ENCODE results near the gene RBP2. TPM values are rescaled to one million over a fixed set of nuclear protein-coding genes. Genes with fewer than 3 reads are reported as not detected.

Gene RBP2
- total and polyA plus RNA-seq, 2 donors (not counting 3 experiments of a cell fraction or from before 2014, with no cell fraction given): not detected

GRCh38 chr3:139458348-139458747 lies 18.0 kb downstream of the RBP2 start:
- dilution Hi-C loops (cut with MboI; ENCODE audit: extremely low pct_ligation_motif_present, low sequenced_read_pairs) (no loop called here), intact Hi-C loops (cut with micrococcal nuclease) (no loop called here)
- Histone ChIP-seq H3K9ac (replicated peaks; ENCODE audit: extremely low read depth, insufficient read depth, low read length) (no peak overlapping the region), H3K4me3 (replicated peaks in 1 of 3; ENCODE audit: insufficient read depth in 1 of 3, low read depth in 1 of 3, low read length in 3 of 3) (no peak overlapping the region), H3K36me3 (ENCODE audit: control insufficient read depth in 2 of 2, extremely low read depth in 1 of 2, insufficient read depth in 2 of 2, low read length in 2 of 2) (no peaks in the 10 kb centered on the region), H3K27me3 (ENCODE audit: control insufficient read depth in 2 of 2, insufficient read depth in 2 of 2, low read length in 2 of 2) (no peaks in the 10 kb centered on the region), H3K9me1 (replicated peaks; ENCODE audit: control insufficient read depth, extremely low read depth, insufficient read depth, low read length) (no peaks in the 10 kb centered on the region), H3K4me2 (ENCODE audit: insufficient read depth, low read length) (no peak overlapping the region), H2AFZ (ENCODE audit: low read depth, low read length) (no peak overlapping the region), H4K20me1 (replicated peaks; ENCODE audit: control insufficient read depth, extremely low read depth, insufficient read depth, low read length) (no peaks in the 10 kb centered on the region), H3K9me3 (replicated peaks; ENCODE audit: control insufficient read depth, insufficient read depth, low read length) (no peaks in the 10 kb centered on the region), H3K79me2 (ENCODE audit: control insufficient read depth, insufficient read depth, low read length) (no peaks in the 10 kb centered on the region), H3K27ac (ENCODE audit: insufficient read depth, low read depth, low read length) (no peak overlapping the region), H3K4me1 (ENCODE audit: control insufficient read depth, extremely low read depth, insufficient read depth, low read length) (no peaks in the 10 kb centered on the region)
- POLR2A ChIA-PET: no interaction called here
- DNase-seq (ENCODE audit: low read depth, low spot score) (no peak), FAIRE-seq (no peak)
- CTCF ChIA-PET: no interaction called here
- BruUV-seq (replicated peaks): no TSS peak
- TF ChIP-seq FOS (IDR thresholded peaks at IDR 0.05; ENCODE audit: borderline replicate concordance, insufficient read depth, low read length) (no peak), POLR2AphosphoS5 (IDR thresholded peaks at IDR 0.05; ENCODE audit: insufficient read depth, low read depth, low read length) (no peak), JUN (IDR thresholded peaks at IDR 0.05; ENCODE audit: borderline replicate concordance, insufficient read depth, insufficient read length, low read depth) (no peak), MYC (IDR thresholded peaks at IDR 0.05; ENCODE audit: low read depth, low read length) (no peak), GATA2 (IDR thresholded peaks at IDR 0.05; ENCODE audit: insufficient read depth, insufficient read length, low read depth, low read length) (no peak), EZH2 (IDR thresholded peaks at IDR 0.05; ENCODE audit: borderline replicate concordance, low read depth, low read length, severe bottlenecking) (no peak), POLR2A (IDR thresholded peaks at IDR 0.05; ENCODE audit: low read depth, low read length) (no peak)
- TF ChIP-seq, protein P1, sequence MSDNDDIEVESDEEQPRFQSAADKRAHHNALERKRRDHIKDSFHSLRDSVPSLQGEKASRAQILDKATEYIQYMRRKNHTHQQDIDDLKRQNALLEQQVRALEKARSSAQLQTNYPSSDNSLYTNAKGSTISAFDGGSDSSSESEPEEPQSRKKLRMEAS (IDR thresholded peaks at IDR 0.05; ENCODE audit: insufficient read depth, insufficient read length): no peak
- TF ChIP-seq, protein P2, sequence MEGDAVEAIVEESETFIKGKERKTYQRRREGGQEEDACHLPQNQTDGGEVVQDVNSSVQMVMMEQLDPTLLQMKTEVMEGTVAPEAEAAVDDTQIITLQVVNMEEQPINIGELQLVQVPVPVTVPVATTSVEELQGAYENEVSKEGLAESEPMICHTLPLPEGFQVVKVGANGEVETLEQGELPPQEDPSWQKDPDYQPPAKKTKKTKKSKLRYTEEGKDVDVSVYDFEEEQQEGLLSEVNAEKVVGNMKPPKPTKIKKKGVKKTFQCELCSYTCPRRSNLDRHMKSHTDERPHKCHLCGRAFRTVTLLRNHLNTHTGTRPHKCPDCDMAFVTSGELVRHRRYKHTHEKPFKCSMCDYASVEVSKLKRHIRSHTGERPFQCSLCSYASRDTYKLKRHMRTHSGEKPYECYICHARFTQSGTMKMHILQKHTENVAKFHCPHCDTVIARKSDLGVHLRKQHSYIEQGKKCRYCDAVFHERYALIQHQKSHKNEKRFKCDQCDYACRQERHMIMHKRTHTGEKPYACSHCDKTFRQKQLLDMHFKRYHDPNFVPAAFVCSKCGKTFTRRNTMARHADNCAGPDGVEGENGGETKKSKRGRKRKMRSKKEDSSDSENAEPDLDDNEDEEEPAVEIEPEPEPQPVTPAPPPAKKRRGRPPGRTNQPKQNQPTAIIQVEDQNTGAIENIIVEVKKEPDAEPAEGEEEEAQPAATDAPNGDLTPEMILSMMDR (IDR thresholded peaks at IDR 0.05; ENCODE audit: extremely low read depth in 1 of 2, insufficient read depth in 1 of 2, low read depth in 1 of 2, low read length in 2 of 2): no peak
